SU-DHL-6 (cell line): ENCODE data around the gene TIE1.

ENCODE experiments used
- H2AFZ ChIP-seq: fragments of 200-600 bp; sonication (generic); 2 replicates; pipeline ENCODE4 v1.6.1; 2014; ENCODE audit warnings: low read depth, mild to moderate bottlenecking, moderate library complexity, mixed read lengths, antibody characterized with exemption, low read length; ENCODE audit not compliant: severe bottlenecking
- H3F3A ChIP-seq: fragments of 200-600 bp; shearing (Covaris generic); 2 replicates; pipeline ENCODE4 v1.6.0; 2016; ENCODE audit warnings: antibody characterized with exemption, mild to moderate bottlenecking; ENCODE audit not compliant: insufficient read depth
- H3K27ac ChIP-seq: fragments of 200-600 bp; sonication (generic); 2 replicates; pipeline ENCODE4 v1.5.1; 2016; ENCODE audit warnings: low read depth, mild to moderate bottlenecking, low read length, moderate library complexity, mixed read lengths
- H3K27me3 ChIP-seq: fragments of 200-600 bp; sonication (generic), shearing (Covaris generic); 2 replicates; pipeline ENCODE4 v1.6.0; 2014; ENCODE audit warnings: mild to moderate bottlenecking, low read length
- H3K36me3 ChIP-seq: fragments of 200-600 bp; sonication (generic); 2 replicates; pipeline ENCODE4 v1.6.1; 2014; ENCODE audit warnings: mild to moderate bottlenecking, low read length, mixed read lengths
- H3K4me2 ChIP-seq: fragments of 300-600, 200-600 bp; shearing (Covaris generic), sonication (generic); 2 replicates; pipeline ENCODE4 v1.6.0; 2014; ENCODE audit warnings: low read length, low read depth, mild to moderate bottlenecking; ENCODE audit not compliant: poor library complexity, severe bottlenecking
- H3K4me3 ChIP-seq: fragments of 200-600 bp; sonication (generic); 2 replicates; pipeline ENCODE4 v1.5.1; 2014; ENCODE audit warnings: antibody characterized with exemption, low read length, mild to moderate bottlenecking, mixed read lengths; ENCODE audit not compliant: insufficient read depth, poor library complexity, severe bottlenecking
- H3K79me2 ChIP-seq: fragments of 200-600 bp; sonication (generic); 2 replicates; pipeline ENCODE4 v1.6.1; 2014; ENCODE audit warnings: mild to moderate bottlenecking, low read length, moderate library complexity; ENCODE audit not compliant: insufficient read depth
- H3K9ac ChIP-seq: fragments of 200-600 bp; sonication (generic); 2 replicates; pipeline ENCODE4 v1.7.0; 2014; ENCODE audit warnings: mild to moderate bottlenecking, low read length
- H3K9me2 ChIP-seq: fragments of 200-600 bp; sonication (generic); replicated peaks from 2 replicates; pipeline ENCODE4 v1.6.1; 2014; ENCODE audit warnings: low read length; ENCODE audit not compliant: insufficient read depth
- H3K9me3 ChIP-seq: fragments of 200-600 bp; sonication (generic); 2 replicates; pipeline ENCODE4 v1.6.1; 2014; ENCODE audit warnings: low read length, mixed read lengths; ENCODE audit not compliant: insufficient read depth
- H4K20me1 ChIP-seq: fragments of 200-600 bp; sonication (generic); 2 replicates; pipeline ENCODE4 v1.6.1; 2014; ENCODE audit warnings: low read depth, mild to moderate bottlenecking, antibody characterized with exemption, low read length, moderate library complexity, mixed read lengths
- CTCF ChIP-seq: fragments of 200-600 bp; sonication (generic); IDR thresholded peaks from one replicate; pipeline ENCODE4 v1.5.1; 2017; ENCODE audit warnings: antibody characterized with exemption, mild to moderate bottlenecking, low read length, moderate library complexity; ENCODE audit not compliant: insufficient read depth, poor library complexity, severe bottlenecking
- EZH2phosphoT487 ChIP-seq: fragments of 200-600 bp; sonication (generic), shearing (Covaris generic); conservative IDR thresholded peaks from 2 replicates; pipeline ENCODE4 v1.6.1; 2018; ENCODE audit warnings: mild to moderate bottlenecking, antibody characterized with exemption, low read length, moderate library complexity, mixed read lengths

Gene TIE1

GRCh38 chr1:43304771-43305300 is 4.1 kb downstream of the TIE1 start:
- no peak overlapping the region for H3K9ac ChIP-seq
- H3K9me3 ChIP-seq, result no peaks in the 10 kb centered on the region
- no peak overlapping the region for H2AFZ ChIP-seq
- H3K27me3 ChIP-seq, result no peaks in the 10 kb centered on the region
- TF ChIP-seq EZH2phosphoT487 (no peak), CTCF (no peak)
- H3K9me2 ChIP-seq, result no peaks in the 10 kb centered on the region
- H3F3A ChIP-seq, result no peaks in the 10 kb centered on the region
- H3K79me2 ChIP-seq, result no peaks in the 10 kb centered on the region
- H3K4me2 ChIP-seq, result no peak overlapping the region
- H3K36me3 ChIP-seq, result no peaks in the 10 kb centered on the region
- no peak overlapping the region for H3K27ac ChIP-seq
- H4K20me1 ChIP-seq, result no peaks in the 10 kb centered on the region
- no peak overlapping the region for H3K4me3 ChIP-seq

GRCh38 chr1:43305461-43305860 is 4.7 kb downstream of the TIE1 start:
- Histone ChIP-seq H3K9ac (no peak overlapping the region), H3K9me3 (no peaks in the 10 kb centered on the region), H3K79me2 (no peaks in the 10 kb centered on the region), H2AFZ (no peak overlapping the region), H3K9me2 (no peaks in the 10 kb centered on the region), H3K27ac (no peak overlapping the region), H3K4me3 (no peak overlapping the region), H3K36me3 (no peaks in the 10 kb centered on the region), H3K4me2 (no peak overlapping the region), H3K27me3 (no peaks in the 10 kb centered on the region), H3F3A (no peaks in the 10 kb centered on the region), H4K20me1 (no peaks in the 10 kb centered on the region)
- TF ChIP-seq EZH2phosphoT487 (no peak), CTCF (no peak)

- H3K4me2 ChIP-seq, result no peak overlapping the region
- H2AFZ ChIP-seq, result no peak overlapping the region
- H3K9me2 ChIP-seq, result no peaks in the 10 kb centered on the region
- H3K27me3 ChIP-seq, result no peaks in the 10 kb centered on the region
- no peaks in the 10 kb centered on the region for H3K36me3 ChIP-seq
- no peaks in the 10 kb centered on the region for H3K79me2 ChIP-seq
- no peaks in the 10 kb centered on the region for H4K20me1 ChIP-seq
- no peaks in the 10 kb centered on the region for H3F3A ChIP-seq
- no peak overlapping the region for H3K27ac ChIP-seq
- H3K4me3 ChIP-seq, result no peak overlapping the region
- no peak for TF ChIP-seq EZH2phosphoT487
- TF ChIP-seq CTCF, result no peak
- H3K9me3 ChIP-seq, result no peaks in the 10 kb centered on the region
- H3K9ac ChIP-seq, result no peak overlapping the region
These were observed 5.3 kb downstream of the TIE1 start for GRCh38 chr1:43305926-43306687.
